IMR-90 (cell line): ENCODE data around the gene CPN2. TPM values are rescaled to one million over a fixed set of nuclear protein-coding genes. Genes with fewer than 3 reads are reported as not detected.
A peak's percentile ranks its signal among the peaks of the same experiment; 100 is the strongest.

Experiments used
- ATAC-seq: fragments of 200-7000 bp; cut with Tn5 transposase; 2 replicates; pipeline ENCODE4 v1.9.1; 2020; ENCODE audit warnings: low read depth, mild to moderate bottlenecking, moderate library complexity
- BruUV-seq: library from RNA; stranded (reverse); fragments of 400-500 nt; replicated peaks from 2 replicates; lab custom pipeline; 2021; lab: Mats Ljungman, UMichigan
- CTCF ChIA-PET: fragments of 300-600 bp; formaldehyde crosslinking; extraction: SDS; loops from one replicate; lab custom pipeline; 2021; ENCODE audit warnings: antibody characterized with exemption; lab: Yijun Ruan, JAX
- POLR2A ChIA-PET: fragments of 300-600 bp; sonication (Branson Sonifier 250); formaldehyde crosslinking; loops from one replicate; lab custom pipeline; 2022; ENCODE audit warnings: antibody characterized with exemption; ENCODE audit not compliant: unreplicated experiment; lab: Charles Lee
- DNase-seq: peaks from one replicate; pipeline ENCODE4 v3.0.0; 2013
- H2AFZ ChIP-seq: replicated peaks from 2 replicates; pipeline ENCODE3; 2013; ENCODE audit warnings: low read length, mild to moderate bottlenecking; ENCODE audit not compliant: poor library complexity
- H2AK5ac ChIP-seq: 2 replicates; pipeline ENCODE4 v1.6.1; 2013; ENCODE audit warnings: low read depth, low read length, inconsistent platforms
- H2AK9ac ChIP-seq: replicated peaks from 2 replicates; pipeline ENCODE3; 2013; ENCODE audit warnings: mild to moderate bottlenecking, low read depth, low read length, moderate library complexity; ENCODE audit not compliant: poor library complexity
- H2BK120ac ChIP-seq: 2 replicates; pipeline ENCODE4 v1.6.1; 2013; ENCODE audit warnings: low read depth, low read length, inconsistent platforms
- H2BK15ac ChIP-seq: 3 replicates; pipeline ENCODE4 v1.6.1; 2013; ENCODE audit warnings: low read depth, low read length, inconsistent platforms
- H2BK20ac ChIP-seq: 2 replicates; pipeline ENCODE4 v1.6.1; 2013; ENCODE audit warnings: low read depth, mild to moderate bottlenecking, inconsistent platforms, low read length, moderate library complexity
- H2BK5ac ChIP-seq: 2 replicates; pipeline ENCODE4 v1.6.1; 2013; ENCODE audit warnings: mild to moderate bottlenecking, low read depth, low read length, inconsistent platforms; ENCODE audit not compliant: poor library complexity, severe bottlenecking
- H3K14ac ChIP-seq: replicated peaks from 2 replicates; pipeline ENCODE4 v1.6.1; 2013; ENCODE audit warnings: low read depth, low read length, inconsistent platforms
- H3K18ac ChIP-seq: 2 replicates; pipeline ENCODE4 v1.6.1; 2013; ENCODE audit warnings: low read depth, low read length, control low read depth
- H3K23ac ChIP-seq: 2 replicates; pipeline ENCODE4 v1.6.1; 2013; ENCODE audit warnings: low read depth, low read length, inconsistent platforms
- H3K27ac ChIP-seq: 2 replicates; pipeline ENCODE4 v1.5.1; 2013; ENCODE audit warnings: mild to moderate bottlenecking, control low read depth, low read length; ENCODE audit not compliant: insufficient read depth
- H3K27me3 ChIP-seq: 2 replicates; pipeline ENCODE4 v1.6.1; 2013; ENCODE audit warnings: low read length; ENCODE audit not compliant: control insufficient read depth, insufficient read depth
- H3K36me3 ChIP-seq: 2 replicates; pipeline ENCODE4 v1.6.1; 2013; ENCODE audit warnings: low read length, mixed read lengths; ENCODE audit not compliant: control insufficient read depth, insufficient read depth
- H3K4ac ChIP-seq: 2 replicates; pipeline ENCODE4 v1.6.1; 2013; ENCODE audit warnings: low read depth, low read length, inconsistent platforms
- H3K4me1 ChIP-seq: 2 replicates; pipeline ENCODE4 v1.6.1; 2013; ENCODE audit warnings: low read length, mixed read lengths; ENCODE audit not compliant: control insufficient read depth, insufficient read depth
- H3K4me2 ChIP-seq: 2 replicates; pipeline ENCODE4 v1.6.1; 2013; ENCODE audit warnings: low read depth, mild to moderate bottlenecking, control low read depth, low read length, moderate library complexity
- H3K4me3 ChIP-seq: 2 replicates; pipeline ENCODE4 v1.5.1; 2013; ENCODE audit warnings: low read depth, mild to moderate bottlenecking, control low read depth, low read length, moderate library complexity; ENCODE audit not compliant: insufficient read depth
- H3K56ac ChIP-seq: 2 replicates; pipeline ENCODE4 v1.6.1; 2013; ENCODE audit warnings: low read length, inconsistent platforms; ENCODE audit not compliant: insufficient read depth; ENCODE audit errors: extremely low read depth
- H3K79me1 ChIP-seq, 2 experiments: 2 replicates each; pipeline ENCODE4 v1.6.1; 2013; ENCODE audit warnings: low read length in 2 of 2, inconsistent platforms in 1 of 2, low read depth in 1 of 2
- H3K9ac ChIP-seq: 2 replicates; pipeline ENCODE4 v1.6.1; 2013; ENCODE audit warnings: low read depth, low read length, control low read depth
- H3K9me1 ChIP-seq: 2 replicates; pipeline ENCODE4 v1.6.1; 2013; ENCODE audit warnings: low read length, inconsistent platforms; ENCODE audit not compliant: insufficient read depth
- H3K9me3 ChIP-seq: 2 replicates; pipeline ENCODE4 v1.6.1; 2013; ENCODE audit warnings: low read length; ENCODE audit not compliant: control insufficient read depth, insufficient read depth
- H4K20me1 ChIP-seq: 2 replicates; pipeline ENCODE4 v1.6.1; 2013; ENCODE audit warnings: low read length, inconsistent platforms; ENCODE audit not compliant: insufficient read depth
- H4K5ac ChIP-seq: 2 replicates; pipeline ENCODE4 v1.6.1; 2013; ENCODE audit warnings: mild to moderate bottlenecking, low read depth, low read length, control low read depth
- H4K8ac ChIP-seq, 2 experiments: 2 replicates each; pipeline ENCODE4 v1.6.1; 2013; ENCODE audit warnings: low read depth in 2 of 2, low read length in 2 of 2, control low read depth in 1 of 2, inconsistent platforms in 1 of 2
- H4K91ac ChIP-seq: 2 replicates; pipeline ENCODE4 v1.6.1; 2013; ENCODE audit warnings: low read depth, low read length, inconsistent platforms; ENCODE audit not compliant: insufficient read depth
- BHLHE40 ChIP-seq: fragments of 150-350 bp; IDR thresholded peaks from 2 replicates; pipeline ENCODE4 v1.6.1; 2016; ENCODE audit warnings: mild to moderate bottlenecking, low read depth, low read length
- CEBPB ChIP-seq: IDR thresholded peaks from 2 replicates; pipeline ENCODE4 v1.6.1; 2012; ENCODE audit warnings: low read depth, low read length, improper control_type of control experiment
- CHD1 ChIP-seq: IDR thresholded peaks from 2 replicates; pipeline ENCODE4 v1.6.1; 2012; ENCODE audit warnings: low read depth, low read length, improper control_type of control experiment
- CTCF ChIP-seq: conservative IDR thresholded peaks from 2 replicates; pipeline ENCODE4 v1.5.1; 2012; ENCODE audit warnings: mild to moderate bottlenecking, low read depth, low read length, improper control_type of control experiment
- ELK1 ChIP-seq: fragments of 150-350 bp; IDR thresholded peaks from 2 replicates; pipeline ENCODE4 v1.6.1; 2016; ENCODE audit warnings: low read depth, mild to moderate bottlenecking, low read length, moderate library complexity, borderline replicate concordance
- FOS ChIP-seq: fragments of 150-350 bp; IDR thresholded peaks from 2 replicates; pipeline ENCODE4 v1.6.1; 2016; ENCODE audit warnings: low read depth, low read length
- MAFK ChIP-seq: IDR thresholded peaks from 2 replicates; pipeline ENCODE4 v1.6.1; 2012; ENCODE audit warnings: low read depth, low read length, improper control_type of control experiment
- MAZ ChIP-seq: IDR thresholded peaks from 2 replicates; pipeline ENCODE4 v1.6.1; 2012; ENCODE audit warnings: low read depth, mild to moderate bottlenecking, low read length, improper control_type of control experiment, moderate library complexity, borderline replicate concordance
- MXI1 ChIP-seq: IDR thresholded peaks from 2 replicates; pipeline ENCODE4 v1.6.1; 2012; ENCODE audit warnings: low read depth, mild to moderate bottlenecking, low read length, moderate library complexity, borderline replicate concordance
- NFE2L2 ChIP-seq: fragments of 150-350 bp; IDR thresholded peaks from 2 replicates; pipeline ENCODE4 v1.6.1; 2016; ENCODE audit warnings: low read depth, mild to moderate bottlenecking, low read length
- POLR2A ChIP-seq: IDR thresholded peaks from 2 replicates; pipeline ENCODE4 v1.6.1; 2012; ENCODE audit warnings: mild to moderate bottlenecking, low read depth, low read length
- RAD21 ChIP-seq: IDR thresholded peaks from 2 replicates; pipeline ENCODE4 v1.6.1; 2012; ENCODE audit warnings: low read length, improper control_type of control experiment
- RCOR1 ChIP-seq: IDR thresholded peaks from 2 replicates; pipeline ENCODE4 v1.6.1; 2012; ENCODE audit warnings: mild to moderate bottlenecking, low read length, improper control_type of control experiment; ENCODE audit not compliant: insufficient replicate concordance
- RFX5 ChIP-seq: IDR thresholded peaks from 2 replicates; pipeline ENCODE4 v1.8.0; 2012; ENCODE audit warnings: low read depth, mild to moderate bottlenecking, low read length, moderate library complexity
- SMC3 ChIP-seq: fragments of 150-350 bp; IDR thresholded peaks from 2 replicates; pipeline ENCODE4 v1.6.1; 2016; ENCODE audit warnings: low read depth, mild to moderate bottlenecking, antibody characterized with exemption, low read length, moderate library complexity
- USF2 ChIP-seq: fragments of 150-350 bp; IDR thresholded peaks from 2 replicates; pipeline ENCODE4 v1.6.1; 2017; ENCODE audit warnings: mild to moderate bottlenecking, antibody characterized with exemption, low read length, low read depth
- WGBS, 2 experiments: methylation state at CpG; one replicate each; pipeline versions ENCODE4 v1.1.5 to v1.1.7; 2013; ENCODE audit warnings: missing lambda C conversion rate in 2 of 2; ENCODE audit not compliant: insufficient read length in 1 of 2; ENCODE audit errors: extremely low coverage in 2 of 2; 5-methylcytosine and 5-hydroxymethylcytosine counted together
- dilution Hi-C: fragments of 300-500 bp; cut with HindIII; formaldehyde crosslinking; loops from one replicate; pipeline ENCODE4 v1.14.3; 2018; ENCODE audit warnings: low sequenced_read_pairs; ENCODE audit not compliant: unreplicated experiment
- in situ Hi-C: fragments of 300-500 bp; cut with MboI; formaldehyde crosslinking; loops from 3 replicates; pipeline ENCODE4 v1.14.3; 2019; ENCODE audit warnings: low sequenced_read_pairs, inconsistent platforms, mixed read lengths
- intact Hi-C: fragments of 100-400 bp; cut with micrococcal nuclease; formaldehyde crosslinking; loops from 2 replicates; pipeline ENCODE4 v1.10.0; 2022
- polyA plus RNA-seq, 3 experiments: library from polyadenylated mRNA; depleted of rRNA; stranded (reverse); fragments of >200 nt; gene quantifications; 2 replicates each; pipeline ENCODE4 v1.2.3, GENCODE V29; 2012; ENCODE audit warnings: low replicate concordance in 1 of 3
- total RNA-seq: library from RNA; depleted of rRNA; stranded (reverse); fragments of >200 nt; gene quantifications from 2 replicates; pipeline ENCODE4 v1.2.3, GENCODE V29; 2012

CPN2 gene
- total and polyA plus RNA-seq, 2 of the 4 experiments (the other 2 are of a cell fraction) = 0.07 TPM; not detected in 1

GRCh38 chr3:194346621-194347020 lies 4.5 kb downstream of the CPN2 start:
- Histone ChIP-seq H2AK9ac (no peak overlapping the region), H3K79me1 (no peaks in the 10 kb centered on the region), H3K4me2 (no peak overlapping the region), H2BK120ac (no peak overlapping the region), H2BK15ac (no peak overlapping the region), H4K5ac (no peak overlapping the region), H3K23ac (no peak overlapping the region), H3K4me3 (no peak overlapping the region), H3K4ac (0 out of 2 replicates have a peak overlapping the region, but pooled peaks have one; percentile 32), H3K27ac (no peak overlapping the region), H2BK20ac (no peak overlapping the region), H3K18ac (no peak overlapping the region), H3K36me3 (no peaks in the 10 kb centered on the region), H4K8ac (no peak overlapping the region), H2AFZ (no peak overlapping the region), H3K27me3 (no peaks in the 10 kb centered on the region), H3K9me3 (no peaks in the 10 kb centered on the region), H3K9me1 (peaks cover 8% of the 10 kb centered on the region), H2BK5ac (no peak overlapping the region), H4K20me1 (no peaks in the 10 kb centered on the region), H3K9ac (no peak overlapping the region), H2AK5ac (peak overlapping the region; percentile 51; the same call in 1 of the 2 replicates), H3K56ac (no peak overlapping the region), H4K91ac (no peak overlapping the region), H3K14ac (no peak overlapping the region), H3K4me1 (peaks cover 11% of the 10 kb centered on the region)
- no peak for TF ChIP-seq MAFK
- no peak for TF ChIP-seq SMC3
- no peak for TF ChIP-seq RAD21
- no peak for TF ChIP-seq CEBPB
- TF ChIP-seq BHLHE40 = no peak
- no peak for TF ChIP-seq MXI1
- TF ChIP-seq FOS = no peak
- TF ChIP-seq USF2 = no peak
- no peak for TF ChIP-seq RCOR1
- TF ChIP-seq CTCF = no peak
- TF ChIP-seq MAZ = no peak
- TF ChIP-seq NFE2L2 = no peak
- TF ChIP-seq RFX5 = no peak
- no peak for TF ChIP-seq POLR2A
- TF ChIP-seq ELK1 = no peak
- no peak for TF ChIP-seq CHD1
- dilution Hi-C loops (no loop called here), in situ Hi-C loops (loop anchor here (25.0 kb wide), 1 partner anchor 516 kb away; no protein-coding TSS in a partner anchor), intact Hi-C loops (no loop called here)
- POLR2A ChIA-PET = no interaction called here
- DNase-seq = peak; percentile 54
- CTCF ChIA-PET = interaction anchor here (0.9 kb wide), 1 partner anchor 13 kb away, joined by 3 read pairs; no protein-coding TSS in a partner anchor
- BruUV-seq = no TSS peak
- ATAC-seq = no peak; the same call in 1 of the 2 replicates
- WGBS, 2 experiments = no CpG with 5 or more reads among the region's 5 CpGs
